ENCODE measurements around the gene PAPLN.
"Not testable (repeated sequence)": the region's sequence is repeated elsewhere in the genome, so short reads cannot be mapped to it uniquely, and the experiment has no call there.

The PAPLN gene

GRCh38 chr14:73289308-73289707, 52.0 kb downstream of the PAPLN start:
- no peak for DNase-seq (ENCODE audit: low read depth in 2 of 2, low spot score in 1 of 2)

DNA sequence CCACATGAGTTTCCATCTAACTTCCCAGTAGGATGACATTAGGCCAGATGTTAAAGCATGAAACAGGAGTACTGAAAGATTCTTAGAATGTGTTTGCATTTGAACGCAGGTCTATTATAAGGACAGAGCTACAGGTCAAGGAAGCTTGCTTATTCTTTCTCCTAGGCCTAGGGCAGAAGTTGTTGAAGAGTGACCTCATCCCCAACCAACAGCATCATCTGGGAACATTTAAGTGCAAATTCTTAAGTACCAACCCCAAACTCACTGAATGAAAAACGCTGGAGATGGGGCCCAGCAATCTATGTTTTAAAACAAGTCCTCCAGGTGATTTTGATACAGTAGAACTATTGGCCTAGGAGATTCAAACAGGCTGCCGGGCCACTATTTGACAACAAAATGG, 52.4 kb downstream of the PAPLN start:
- no peak for DNase-seq (ENCODE audit: low read depth in 2 of 2, low spot score in 1 of 2)

GRCh38 chr14:73290279-73290678, 53.0 kb downstream of the PAPLN start:
- DNase-seq (ENCODE audit: low read depth in 2 of 2, low spot score in 1 of 2) = no peak

GRCh38 chr14:73293782-73294781, 56.8 kb downstream of the PAPLN start:
- no peak for DNase-seq (ENCODE audit: low read depth in 2 of 2, low spot score in 1 of 2)

GRCh38 chr14:73295198-73295796, 58.0 kb downstream of the PAPLN start:
- DNase-seq (ENCODE audit: low read depth in 2 of 2, low spot score in 1 of 2) = no peak

DNA sequence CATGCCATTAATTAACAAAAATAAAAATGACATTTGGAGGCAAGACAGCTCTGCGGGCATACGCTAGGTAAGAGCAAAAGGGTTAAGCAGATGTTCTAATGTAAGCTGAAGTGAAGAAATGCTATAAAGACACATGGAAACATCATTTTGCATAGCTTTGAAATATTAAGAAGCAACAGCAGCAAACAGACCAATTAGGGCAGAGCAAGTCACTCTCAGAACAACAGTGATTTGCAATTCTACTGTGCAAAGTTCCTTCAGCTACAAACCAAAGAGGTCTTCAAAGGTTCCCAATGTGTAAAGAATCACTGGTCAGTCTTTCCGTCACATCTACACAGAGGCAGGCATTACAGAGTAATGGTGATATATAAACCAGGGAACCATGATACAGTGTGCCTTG, 68.2 kb downstream of the PAPLN start:
- no peak for DNase-seq (ENCODE audit: low read depth in 2 of 2, low spot score in 1 of 2)

GRCh38 chr14:73307261-73307660, 70.0 kb downstream of the PAPLN start:
- DNase-seq (ENCODE audit: low read depth in 2 of 2, low spot score in 1 of 2) = no peak

GRCh38 chr14:73309207-73309606, 71.9 kb downstream of the PAPLN start:
- not testable (repeated sequence) for DNase-seq (ENCODE audit: low read depth in 2 of 2, low spot score in 1 of 2)

GRCh38 chr14:73311708-73312030, 74.4 kb downstream of the PAPLN start:
- no peak for DNase-seq (ENCODE audit: low read depth in 2 of 2, low spot score in 1 of 2)

DNA sequence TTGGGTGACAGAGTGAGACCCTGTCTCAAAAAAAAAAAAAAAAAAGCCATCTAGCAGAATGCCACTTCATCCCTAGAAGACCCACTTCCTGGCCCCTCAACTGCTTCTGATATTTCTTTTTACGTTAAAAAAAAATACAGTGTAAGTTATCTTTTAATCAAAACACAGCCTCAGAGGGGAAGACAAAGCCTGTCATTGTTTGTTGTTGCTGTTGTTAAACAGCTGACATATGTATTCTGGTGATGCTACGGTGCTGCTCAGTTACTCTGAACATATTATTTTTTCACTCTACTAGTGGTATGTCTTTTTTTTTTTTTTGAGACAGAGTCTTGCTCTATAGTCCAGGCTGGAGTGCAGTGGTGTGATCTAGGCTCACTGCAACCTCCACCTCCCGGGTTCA, 75.4 kb downstream of the PAPLN start:
- DNase-seq (ENCODE audit: low read depth in 2 of 2, low spot score in 1 of 2) = no peak

DNA sequence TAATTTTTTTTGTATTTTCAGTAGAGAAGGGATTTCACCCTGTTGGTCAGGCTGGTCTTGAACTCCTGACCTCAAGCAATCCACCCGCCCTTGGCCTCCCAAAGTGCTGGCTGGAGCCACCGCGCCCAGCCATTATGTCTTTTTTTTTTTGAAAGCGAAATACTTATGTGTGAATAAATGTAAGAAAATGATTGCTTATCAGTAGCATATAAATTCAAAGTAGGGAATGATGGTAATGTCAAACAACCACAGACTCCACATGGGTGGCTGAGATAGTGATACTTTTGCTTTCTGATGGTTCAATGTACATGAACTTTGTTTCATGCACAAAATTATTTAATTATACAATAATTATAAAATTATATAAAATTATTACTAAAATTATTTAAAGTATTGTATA, 75.8 kb downstream of the PAPLN start:
- DNase-seq (ENCODE audit: low read depth in 2 of 2, low spot score in 1 of 2) = no peak

DNA sequence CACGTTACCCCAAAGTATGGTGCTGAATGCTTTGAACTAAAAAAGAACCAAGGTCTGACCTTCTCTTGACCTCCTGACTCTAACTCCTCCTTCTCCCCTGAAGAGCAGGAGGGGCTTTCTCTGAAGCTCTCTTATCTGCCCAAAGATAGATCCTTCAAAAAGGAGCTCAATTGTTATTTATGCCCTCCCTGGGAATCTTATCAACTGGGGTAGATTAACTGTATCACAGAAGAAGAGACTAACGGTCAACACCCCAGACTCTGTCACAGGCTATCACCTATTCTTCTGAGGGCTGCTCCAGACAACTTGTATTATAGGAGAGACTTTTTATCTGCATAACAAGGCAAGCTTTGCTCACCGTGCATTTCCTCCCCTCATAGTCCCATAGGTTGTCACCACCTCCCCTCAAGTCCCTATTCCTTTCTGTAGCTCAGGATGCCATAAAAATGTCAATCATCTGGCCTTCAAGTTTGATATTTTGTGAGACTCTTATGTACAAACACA, 86.6 kb downstream of the PAPLN start:
- no peak for DNase-seq (ENCODE audit: low read depth in 2 of 2, low spot score in 1 of 2)
